UCSD-AML1 (cell line): ENCODE measurements around the gene HOXD11.

Experiments used
- DNase-seq: peaks from one replicate; lab custom pipeline; 2025; ENCODE audit not compliant: unreplicated experiment; lab: John Stamatoyannopoulos, UW

The HOXD11 gene

GRCh38 chr2:176120364-176121189 is 13.5 kb downstream of the HOXD11 start:
- DNase-seq, result no peak

GRCh38 chr2:176121190-176122051 is 14.3 kb downstream of the HOXD11 start:
- DNase-seq, result no peak

- DNase-seq, result no peak
These were observed 15.1 kb downstream of the HOXD11 start for GRCh38 chr2:176122052-176122682.

- DNase-seq, result no peak
These were observed 15.8 kb downstream of the HOXD11 start, which contains the start of gene HOXD9 for GRCh38 chr2:176122683-176123410. HOXD9 (plus strand) TSS chr2:176122719; CDS start chr2:176122769, 50 bp downstream.

- no peak for DNase-seq
These were observed 16.5 kb downstream of the HOXD11 start for GRCh38 chr2:176123411-176124109.

- DNase-seq, result no peak
These were observed 17.2 kb downstream of the HOXD11 start for GRCh38 chr2:176124110-176124946.

GRCh38 chr2:176124947-176125771 is 18.1 kb downstream of the HOXD11 start:
- DNase-seq, result no peak

GRCh38 chr2:176125772-176126054 is 18.6 kb downstream of the HOXD11 start:
- DNase-seq, result no peak

- DNase-seq, result peak; percentile 37
These were observed 20.1 kb downstream of the HOXD11 start for GRCh38 chr2:176126929-176127773.

GRCh38 chr2:176127774-176128072 is 20.6 kb downstream of the HOXD11 start:
- DNase-seq, result no peak

GRCh38 chr2:176128172-176128981 is 21.3 kb downstream of the HOXD11 start:
- DNase-seq, result no peak

- DNase-seq, result no peak
These were observed 22.1 kb downstream of the HOXD11 start, which contains the start of gene HOXD8 for GRCh38 chr2:176128982-176129796. HOXD8 (plus strand) TSS chr2:176129705; CDS start chr2:176130367, 662 bp downstream.

GRCh38 chr2:176129813-176130146 is 22.7 kb downstream of the HOXD11 start:
- no peak for DNase-seq

- DNase-seq, result no peak
These were observed 23.3 kb downstream of the HOXD11 start for GRCh38 chr2:176130147-176130956.
